Gastrocnemius medialis (tissue), 4 donors: ENCODE measurements around the gene IFT27.

Experiments
- POLR2A ChIP-seq, 2 donors: fragments of 450-650 bp; IDR thresholded peaks; one replicate each; pipeline ENCODE4 v1.6.1; 2017; ENCODE audit warnings: antibody characterized with exemption in 2 of 2, mild to moderate bottlenecking in 2 of 2, moderate library complexity in 2 of 2
- TF ChIP-seq, protein P1 (sequence below), 5 experiments: fragments of 450-650 bp in 3 of 5; fragments of 200-600 bp in 2 of 5; sonication (generic) in 2 of 5; IDR thresholded peaks in 4 of 5; conservative IDR thresholded peaks in 1 of 5; 1 replicate in 4 of 5; 2 replicates in 1 of 5; pipeline ENCODE4 v1.5.1; 2016 to 2019; ENCODE audit warnings: antibody characterized with exemption in 5 of 5, mild to moderate bottlenecking in 3 of 5, moderate library complexity in 3 of 5

DNA sequence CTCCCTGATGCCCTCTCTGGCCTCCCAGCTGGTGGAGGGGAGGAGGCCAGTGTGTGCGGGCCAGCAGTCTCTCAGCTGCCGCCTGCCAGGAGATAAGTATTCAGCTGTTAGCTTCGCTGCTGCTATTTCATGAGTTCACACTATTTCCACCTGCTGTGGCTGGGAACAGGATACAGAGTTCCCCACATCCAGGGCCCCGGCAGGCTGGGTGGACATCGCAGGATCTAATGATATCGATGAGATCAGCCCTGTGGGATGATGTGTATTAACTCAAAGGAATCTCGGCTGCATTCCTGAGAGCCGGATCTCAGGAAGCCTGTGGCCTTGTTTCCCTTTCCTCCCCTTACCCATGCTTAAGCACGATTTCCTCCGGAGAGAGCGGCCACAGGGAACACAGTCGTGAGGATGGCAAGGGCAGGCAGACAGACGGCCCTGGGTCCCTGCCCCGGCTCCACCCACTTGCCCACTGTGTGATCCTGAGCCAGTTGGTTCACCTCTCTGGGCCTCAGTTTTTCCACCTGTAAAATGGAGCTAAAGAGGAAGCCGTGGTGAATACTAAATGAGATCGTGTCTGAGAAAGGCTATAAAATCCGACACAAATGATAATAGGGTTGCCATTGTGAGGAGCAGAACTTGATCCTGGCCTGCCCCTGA lies 47.4 kb upstream of the IFT27 start:
- TF ChIP-seq, protein P1, sequence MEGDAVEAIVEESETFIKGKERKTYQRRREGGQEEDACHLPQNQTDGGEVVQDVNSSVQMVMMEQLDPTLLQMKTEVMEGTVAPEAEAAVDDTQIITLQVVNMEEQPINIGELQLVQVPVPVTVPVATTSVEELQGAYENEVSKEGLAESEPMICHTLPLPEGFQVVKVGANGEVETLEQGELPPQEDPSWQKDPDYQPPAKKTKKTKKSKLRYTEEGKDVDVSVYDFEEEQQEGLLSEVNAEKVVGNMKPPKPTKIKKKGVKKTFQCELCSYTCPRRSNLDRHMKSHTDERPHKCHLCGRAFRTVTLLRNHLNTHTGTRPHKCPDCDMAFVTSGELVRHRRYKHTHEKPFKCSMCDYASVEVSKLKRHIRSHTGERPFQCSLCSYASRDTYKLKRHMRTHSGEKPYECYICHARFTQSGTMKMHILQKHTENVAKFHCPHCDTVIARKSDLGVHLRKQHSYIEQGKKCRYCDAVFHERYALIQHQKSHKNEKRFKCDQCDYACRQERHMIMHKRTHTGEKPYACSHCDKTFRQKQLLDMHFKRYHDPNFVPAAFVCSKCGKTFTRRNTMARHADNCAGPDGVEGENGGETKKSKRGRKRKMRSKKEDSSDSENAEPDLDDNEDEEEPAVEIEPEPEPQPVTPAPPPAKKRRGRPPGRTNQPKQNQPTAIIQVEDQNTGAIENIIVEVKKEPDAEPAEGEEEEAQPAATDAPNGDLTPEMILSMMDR (IDR thresholded peaks at IDR 0.05 in 4 of 5, conservative IDR thresholded peaks at IDR 0.05 in 1 of 5), result no peak
- TF ChIP-seq POLR2A (IDR thresholded peaks at IDR 0.05), result no peak
